GM19240 (cell line): ENCODE data around the gene ZDHHC8.

ENCODE experiments used
- DNase-seq: peaks from one replicate; pipeline ENCODE4 v3.0.0; 2011; ENCODE audit warnings: low spot score; ENCODE audit not compliant: insufficient read length

The ZDHHC8 gene

DNA sequence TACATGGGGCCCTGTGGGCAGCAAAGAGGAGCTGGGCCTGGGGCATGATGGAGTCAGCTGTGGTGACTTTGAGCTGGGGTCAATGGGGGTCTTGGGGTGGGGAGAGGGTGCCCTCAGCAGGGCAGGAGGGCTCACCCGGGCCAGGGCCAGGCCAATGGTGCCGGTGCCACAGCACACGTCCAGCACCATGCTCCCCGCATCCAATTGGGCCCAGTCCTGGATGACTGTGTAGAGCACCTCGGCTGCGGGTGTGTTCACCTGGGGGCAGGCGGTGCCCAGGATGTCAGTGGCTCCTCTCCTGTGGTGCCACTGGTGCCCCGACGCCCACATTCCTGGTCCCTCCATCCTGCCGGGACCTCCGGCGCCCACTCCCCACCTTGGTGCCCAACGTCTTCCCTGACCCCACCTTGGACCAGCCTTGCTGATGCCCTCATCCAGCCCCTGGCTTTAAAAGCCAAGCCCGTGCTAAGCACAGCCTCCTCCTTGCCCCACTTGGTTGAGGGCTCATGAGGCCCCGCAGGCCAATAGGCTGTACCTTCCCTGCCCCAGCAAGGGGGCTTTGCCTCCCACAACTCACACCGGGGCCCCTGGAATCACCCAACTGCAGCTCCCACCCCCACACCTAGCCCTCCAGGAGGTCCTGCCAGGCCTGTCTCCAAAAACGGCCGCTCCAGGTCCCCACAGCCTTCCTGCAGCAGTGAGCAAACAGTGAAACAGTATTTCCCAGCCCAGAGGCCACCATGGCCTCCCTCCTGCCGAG lies 17.9 kb upstream of the ZDHHC8 start:
- no peak for DNase-seq

GRCh38 chr22:20114506-20115475 lies 16.8 kb upstream of the ZDHHC8 start:
- DNase-seq: no peak

- no peak for DNase-seq
Observed at GRCh38 chr22:20115691-20116375, 15.8 kb upstream of the ZDHHC8 start, which contains the start of gene RANBP1. RANBP1 (plus strand) TSS chr22:20116104; CDS start chr22:20116185, 81 bp downstream.

- DNase-seq: no peak
Observed at GRCh38 chr22:20116376-20116950, 15.1 kb upstream of the ZDHHC8 start.

DNA sequence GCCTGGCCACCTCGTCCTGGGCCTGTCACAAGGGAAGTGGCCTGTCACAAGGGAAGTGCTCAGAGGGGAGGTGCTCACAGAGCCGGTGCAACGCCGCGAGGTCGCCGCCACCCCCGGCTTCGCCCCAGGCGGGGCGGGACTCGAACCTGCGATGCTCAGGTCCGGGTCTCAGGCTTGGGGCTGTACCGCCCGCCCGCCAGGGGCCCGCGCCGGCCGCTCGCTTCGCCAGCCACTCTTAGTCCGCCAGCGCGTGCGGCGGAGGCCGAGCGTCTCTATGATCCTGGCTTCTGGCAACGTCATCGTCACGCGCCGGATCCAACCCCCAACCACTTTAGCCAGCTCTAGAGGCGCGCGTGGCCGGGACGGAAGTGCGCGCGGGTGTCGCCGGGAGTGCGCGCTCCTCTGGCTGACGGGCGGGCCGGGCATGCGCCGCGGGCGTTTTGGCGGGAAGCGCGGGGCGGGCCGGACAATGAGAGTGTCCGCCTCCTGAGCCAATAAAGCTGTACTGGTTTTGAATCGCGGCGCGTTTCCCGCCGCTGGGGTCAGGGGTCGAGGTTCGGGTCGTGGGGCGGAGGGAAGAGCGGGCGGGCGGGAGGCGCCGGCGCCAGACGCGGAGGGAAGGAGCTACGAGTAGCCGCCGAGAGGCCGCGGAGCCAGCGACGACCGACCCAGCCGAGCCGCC lies 14.5 kb upstream of the ZDHHC8 start, which contains the start of gene TRMT2A:
TSS of gene TRMT2A (minus strand) at position 276 of the 682 bp plus-strand sequence. CDS start 320 bp downstream, outside the sequence.
- DNase-seq: peak; percentile 98

GRCh38 chr22:20117633-20118299 lies 13.8 kb upstream of the ZDHHC8 start:
- peak; percentile 51 for DNase-seq

DNA sequence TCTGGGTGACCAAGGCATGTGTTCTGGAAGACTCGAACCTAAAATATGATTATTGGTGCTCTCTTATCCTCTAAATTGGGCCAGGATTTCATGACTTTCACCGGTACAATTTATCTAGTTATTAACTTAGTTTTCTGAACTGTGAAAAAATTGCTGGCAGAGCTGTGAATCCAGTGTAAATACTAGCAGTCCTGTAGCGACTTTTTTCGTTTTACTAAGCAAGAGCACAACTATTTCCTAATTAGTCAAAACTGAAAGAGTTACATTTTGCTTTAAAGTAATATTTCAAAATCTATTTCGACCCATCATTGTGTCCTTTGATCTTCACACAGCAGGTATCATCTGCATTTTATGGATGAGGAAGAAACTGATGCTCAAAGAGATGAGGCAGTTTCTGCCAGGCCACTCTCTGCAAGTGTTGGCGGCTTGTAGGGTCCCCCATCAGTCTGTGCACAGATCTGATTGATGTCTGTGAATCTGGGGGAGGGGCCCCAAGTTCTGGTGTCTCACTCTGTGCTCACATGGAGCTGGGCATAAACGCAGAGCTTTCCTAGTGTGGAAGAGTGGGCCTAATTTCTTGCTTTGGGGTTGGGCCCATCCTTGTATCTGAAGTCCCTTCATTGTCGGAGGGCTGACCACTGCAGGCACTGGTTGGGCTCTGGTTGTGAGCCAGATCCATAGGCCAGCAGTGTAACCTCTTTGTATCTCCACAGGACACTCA lies 13.1 kb upstream of the ZDHHC8 start:
- DNase-seq: no peak

DNA sequence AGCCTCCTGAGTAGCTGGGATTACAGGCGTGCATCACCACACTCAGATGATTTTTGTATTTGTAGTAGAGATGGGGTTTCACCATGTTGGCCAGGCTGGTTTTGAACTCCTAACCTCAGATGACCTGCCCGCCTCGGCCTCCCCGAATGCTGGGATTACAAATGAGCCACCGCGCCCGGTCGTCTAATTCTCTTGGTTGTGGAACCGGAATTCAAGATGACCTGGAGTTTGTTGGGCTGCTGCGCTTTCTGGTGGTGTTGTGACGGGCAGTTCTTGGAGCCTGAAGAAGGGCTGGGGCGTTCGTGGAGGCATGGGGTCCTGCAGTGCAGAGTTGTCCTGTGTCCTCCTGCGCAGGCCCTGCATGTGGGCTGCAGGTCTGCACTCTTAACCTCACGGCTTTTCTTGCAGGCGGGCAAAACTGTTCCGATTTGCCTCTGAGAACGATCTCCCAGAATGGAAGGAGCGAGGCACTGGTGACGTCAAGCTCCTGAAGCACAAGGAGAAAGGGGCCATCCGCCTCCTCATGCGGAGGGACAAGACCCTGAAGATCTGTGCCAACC lies 9.7 kb upstream of the ZDHHC8 start:
- no peak for DNase-seq

- no peak for DNase-seq
Observed at GRCh38 chr22:20123366-20124082, 8.1 kb upstream of the ZDHHC8 start.

GRCh38 chr22:20124083-20124787 lies 7.4 kb upstream of the ZDHHC8 start:
- no peak for DNase-seq

- no peak for DNase-seq
Observed at GRCh38 chr22:20125201-20126174, 6.1 kb upstream of the ZDHHC8 start.

DNA sequence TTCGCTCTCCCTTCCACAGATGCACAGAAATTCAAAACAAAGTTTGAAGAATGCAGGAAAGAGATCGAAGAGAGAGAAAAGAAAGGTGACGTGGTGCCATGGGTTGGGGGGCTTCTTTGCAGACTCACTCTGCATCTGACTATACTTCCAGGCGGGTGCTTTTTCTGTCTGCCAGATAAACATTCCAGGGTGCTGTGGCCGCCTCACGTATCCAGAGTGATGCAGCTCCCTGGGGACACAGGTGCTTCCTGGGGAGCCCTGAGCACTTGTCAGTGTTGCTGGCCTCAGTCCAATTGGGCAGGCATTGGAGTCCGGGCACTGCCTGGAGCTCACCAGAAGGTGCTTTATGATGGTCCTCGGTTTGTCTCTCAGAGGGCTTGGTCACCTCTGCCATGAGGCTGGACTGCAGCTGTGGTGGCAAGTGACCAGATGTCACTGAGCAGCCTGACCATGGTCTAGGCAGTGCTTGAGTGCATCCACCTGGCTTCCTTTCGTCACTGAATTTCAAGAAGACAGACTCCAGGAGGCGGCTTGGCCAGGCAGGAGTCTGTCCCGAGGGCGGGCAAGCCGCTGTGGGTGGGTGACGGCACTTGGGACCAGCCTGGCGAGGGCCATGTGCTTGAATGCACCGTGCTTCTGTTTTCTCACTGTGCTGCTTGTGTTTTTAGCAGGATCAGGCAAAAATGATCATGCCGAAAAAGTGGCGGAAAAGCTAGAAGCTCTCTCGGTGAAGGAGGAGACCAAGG lies 5.1 kb upstream of the ZDHHC8 start:
- no peak for DNase-seq

DNA sequence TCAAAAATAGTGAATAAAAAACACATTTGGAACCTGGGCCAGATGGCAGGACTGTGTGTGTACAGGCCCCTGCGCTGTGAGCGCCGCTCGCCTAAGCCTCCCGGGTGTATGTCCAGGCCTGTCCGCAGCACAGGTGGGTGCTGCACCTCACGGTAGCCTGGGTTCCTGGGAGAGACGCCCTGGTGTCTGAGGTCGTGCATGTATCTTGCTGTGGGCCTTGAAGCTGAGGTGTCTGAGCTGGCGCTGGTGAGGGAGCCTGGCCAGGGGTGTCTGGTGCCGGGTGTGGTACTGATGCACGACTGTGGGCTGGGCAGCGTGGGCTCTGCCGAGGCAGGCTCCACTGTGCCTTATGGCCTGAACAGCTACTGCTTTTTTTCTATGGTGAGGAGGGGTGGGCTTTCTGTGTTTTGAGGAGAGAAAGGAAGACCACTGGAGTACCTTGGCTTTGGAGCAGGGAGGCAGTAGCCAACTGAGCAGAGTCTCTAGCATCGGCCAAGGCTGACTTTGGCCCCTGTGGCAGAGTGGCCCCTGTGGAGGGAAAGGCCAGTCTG lies 4.2 kb upstream of the ZDHHC8 start:
- DNase-seq: no peak

DNA sequence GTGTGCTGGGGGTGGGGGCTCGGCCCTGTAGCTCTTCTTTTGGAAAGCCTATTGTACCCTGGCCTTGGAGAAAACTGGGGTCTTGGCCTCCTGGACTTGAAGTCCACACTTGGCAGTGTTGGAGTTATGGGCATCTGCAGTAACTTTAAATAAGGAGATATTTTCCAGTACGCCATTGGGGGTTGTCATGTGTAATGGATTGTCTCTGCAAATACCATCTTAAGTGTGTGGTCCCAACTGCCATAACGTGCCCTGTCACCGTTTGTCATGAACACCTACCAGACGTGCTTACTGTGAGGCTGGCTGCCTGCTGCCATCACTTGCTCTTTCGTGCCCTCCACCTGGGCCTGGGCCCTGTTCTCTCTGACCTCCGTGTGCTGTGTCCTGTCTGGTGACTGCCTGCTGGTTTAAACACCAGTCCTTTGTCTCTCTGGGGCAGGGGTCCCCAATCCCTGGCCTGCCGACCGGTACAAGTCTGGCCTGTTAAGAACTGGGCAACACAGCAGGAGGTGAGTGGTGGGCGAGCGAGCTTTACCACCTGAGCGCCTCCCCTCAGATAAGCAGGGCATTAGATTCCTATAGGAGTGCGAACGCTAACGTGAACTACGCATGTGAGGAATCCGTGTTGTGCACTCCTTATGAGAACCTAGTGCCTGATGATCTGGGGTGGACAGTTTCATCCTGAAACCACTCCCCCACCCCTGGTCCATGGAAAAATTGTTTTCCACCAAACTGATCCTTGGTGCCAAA lies 3.6 kb upstream of the ZDHHC8 start:
- no peak for DNase-seq

DNA sequence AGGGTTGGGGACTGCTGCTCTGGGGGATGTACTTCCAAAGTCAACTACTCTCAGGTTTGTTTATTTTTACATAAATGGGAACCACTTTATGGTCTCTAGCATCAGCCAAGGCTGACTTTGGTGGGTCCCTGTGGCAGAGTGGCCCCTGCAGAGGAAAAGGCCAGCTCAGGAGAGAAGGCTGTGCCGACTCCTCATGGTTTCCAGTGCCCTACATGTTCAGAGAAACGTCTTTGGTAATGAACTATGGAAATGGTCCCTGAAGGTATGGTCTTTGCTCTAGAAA lies 3.0 kb upstream of the ZDHHC8 start:
- DNase-seq: no peak
